Vagina (tissue), 2 donors: Measurements from ENCODE around the gene USP49.

Source experiments
- CTCF ChIP-seq, 3 experiments: fragments of 450-650 bp in 2 of 3; fragments of 200-600 bp in 1 of 3; sonication (generic) in 1 of 3; IDR thresholded peaks; one replicate each; pipeline ENCODE4 v1.5.1; 2017 to 2019; ENCODE audit warnings: antibody characterized with exemption in 3 of 3, mild to moderate bottlenecking in 2 of 3, moderate library complexity in 2 of 3
- POLR2A ChIP-seq, 2 donors: fragments of 450-650 bp; IDR thresholded peaks; one replicate each; pipeline ENCODE4 v1.6.1; 2017; ENCODE audit warnings: antibody characterized with exemption in 2 of 2, mild to moderate bottlenecking in 2 of 2, moderate library complexity in 2 of 2
- POLR2AphosphoS5 ChIP-seq, 2 donors: sonication (generic); formaldehyde crosslinking; IDR thresholded peaks; one replicate each; pipeline ENCODE4 v1.9.0; 2017; ENCODE audit warnings: antibody characterized with exemption in 2 of 2, mild to moderate bottlenecking in 2 of 2, low read depth in 1 of 2; ENCODE audit not compliant: insufficient read depth in 1 of 2

DNA sequence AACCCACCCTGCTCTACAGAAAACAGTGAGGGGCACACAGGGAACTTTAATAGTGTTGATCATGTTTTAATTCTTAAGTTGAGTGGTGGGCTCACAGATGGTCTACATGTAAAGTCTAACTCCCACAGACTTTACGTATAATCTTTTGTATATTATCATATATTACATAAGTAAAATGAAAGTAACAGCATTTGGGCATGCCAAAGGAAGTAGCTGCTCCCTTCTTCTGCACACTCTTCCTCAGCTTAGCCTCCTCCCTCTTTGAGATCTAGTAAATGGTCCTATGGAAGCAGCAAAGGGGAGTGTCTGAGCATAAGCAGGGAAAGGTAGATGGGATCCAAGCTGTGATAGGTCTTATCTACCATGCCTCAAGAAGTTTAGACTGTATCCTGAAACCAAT is 14.6 kb upstream of the USP49 start:
- TF ChIP-seq CTCF (IDR thresholded peaks at IDR 0.05) (no peak), POLR2AphosphoS5 (IDR thresholded peaks at IDR 0.05; ENCODE audit: insufficient read depth in 1 of 2, low read depth in 1 of 2) (no peak), POLR2A (IDR thresholded peaks at IDR 0.05) (no peak)
